Endothelial cell of umbilical vein (primary cell): ENCODE measurements around the gene FAAH. TPM values are rescaled to one million over a fixed set of nuclear protein-coding genes. Genes with fewer than 3 reads are reported as not detected.

ENCODE experiments used
- BruUV-seq: library from RNA; stranded (reverse); fragments of 400-500 nt; replicated peaks from 2 replicates; lab custom pipeline; 2021; lab: Mats Ljungman, UMichigan
- CTCF ChIA-PET: fragments of 300-600, 350-600 bp; sonication (Branson Sonifier 250); formaldehyde crosslinking; loops from one replicate; lab custom pipeline; 2021; ENCODE audit warnings: antibody characterized with exemption, inconsistent platforms; lab: Charles Lee
- POLR2A ChIA-PET: fragments of 300-600, 350-600 bp; sonication (Branson Sonifier 250); formaldehyde crosslinking; loops from one replicate; lab custom pipeline; 2021; ENCODE audit warnings: antibody characterized with exemption, inconsistent platforms; lab: Charles Lee
- DNase-seq: peaks from one replicate; pipeline ENCODE4 v3.0.0-alpha.2; 2011; ENCODE audit warnings: low read depth, low spot score
- FAIRE-seq: peaks from 2 replicates; lab custom pipeline; 2011; peaks lifted over from hg19 to GRCh38; lab: Jason Lieb, UNC
- H2AFZ ChIP-seq: 2 replicates; pipeline ENCODE4 v1.6.0; 2012; ENCODE audit warnings: low read depth, low read length, control low read depth, inconsistent platforms
- H3K27ac ChIP-seq: 2 replicates; pipeline ENCODE4 v1.5.1; 2011; ENCODE audit warnings: low read depth, mild to moderate bottlenecking, control low read depth, low read length, moderate library complexity; ENCODE audit not compliant: insufficient read depth
- H3K27me3 ChIP-seq, 2 experiments: 2 replicates each; pipeline versions ENCODE4 v1.6.0 to v1.6.1; 2011; ENCODE audit warnings: low read length in 2 of 2, mixed read lengths in 1 of 2; ENCODE audit not compliant: control insufficient read depth in 2 of 2, insufficient read depth in 2 of 2
- H3K36me3 ChIP-seq, 2 experiments: 2 replicates in 1 of 2; 3 replicates in 1 of 2; pipeline ENCODE4 v1.5.1; 2011; ENCODE audit warnings: low read length in 2 of 2, mild to moderate bottlenecking in 1 of 2, moderate library complexity in 1 of 2; ENCODE audit not compliant: control insufficient read depth in 2 of 2, insufficient read depth in 2 of 2; ENCODE audit errors: extremely low read depth in 1 of 2
- H3K4me1 ChIP-seq: 3 replicates; pipeline ENCODE4 v1.5.1; 2011; ENCODE audit warnings: mild to moderate bottlenecking, low read length; ENCODE audit not compliant: control insufficient read depth, insufficient read depth; ENCODE audit errors: extremely low read depth
- H3K4me2 ChIP-seq: 2 replicates; pipeline ENCODE4 v1.6.1; 2011; ENCODE audit warnings: low read length, control low read depth, mixed read lengths; ENCODE audit not compliant: insufficient read depth
- H3K4me3 ChIP-seq, 3 experiments: fragments of 200-600 bp in 1 of 3; sonication (generic), shearing (Covaris generic) in 1 of 3; replicated peaks in 1 of 3; 2 replicates each; pipeline ENCODE4 v1.5.1; 2011 to 2016; ENCODE audit warnings: control low read depth in 3 of 3, low read length in 3 of 3, mild to moderate bottlenecking in 2 of 3, inconsistent platforms in 1 of 3, low read depth in 1 of 3, moderate library complexity in 1 of 3; ENCODE audit not compliant: insufficient read depth in 1 of 3
- H3K79me2 ChIP-seq: 2 replicates; pipeline ENCODE4 v1.6.0; 2012; ENCODE audit warnings: low read length, inconsistent platforms; ENCODE audit not compliant: control insufficient read depth, insufficient read depth
- H3K9ac ChIP-seq: replicated peaks from 2 replicates; pipeline ENCODE3; 2011; ENCODE audit warnings: low read length, control low read depth; ENCODE audit not compliant: insufficient read depth; ENCODE audit errors: extremely low read depth
- H3K9me1 ChIP-seq: replicated peaks from 3 replicates; pipeline ENCODE4 v1.6.0; 2011; ENCODE audit warnings: mild to moderate bottlenecking, low read length; ENCODE audit not compliant: control insufficient read depth, insufficient read depth; ENCODE audit errors: extremely low read depth
- H3K9me3 ChIP-seq: replicated peaks from 2 replicates; pipeline ENCODE4 v1.5.1; 2012; ENCODE audit warnings: low read length, inconsistent platforms; ENCODE audit not compliant: control insufficient read depth, insufficient read depth
- H4K20me1 ChIP-seq: replicated peaks from 2 replicates; pipeline ENCODE3; 2011; ENCODE audit warnings: mild to moderate bottlenecking, low read length; ENCODE audit not compliant: control insufficient read depth, insufficient read depth; ENCODE audit errors: extremely low read depth
- EZH2 ChIP-seq: IDR thresholded peaks from 2 replicates; pipeline ENCODE4 v1.6.1; 2012; ENCODE audit warnings: borderline replicate concordance, low read depth, mild to moderate bottlenecking, moderate library complexity, low read length, inconsistent platforms; ENCODE audit not compliant: severe bottlenecking
- FOS ChIP-seq: IDR thresholded peaks from 2 replicates; pipeline ENCODE4 v1.6.1; 2011; ENCODE audit warnings: mild to moderate bottlenecking, low read length, moderate library complexity, borderline replicate concordance; ENCODE audit not compliant: insufficient read depth
- GATA2 ChIP-seq: IDR thresholded peaks from 2 replicates; pipeline ENCODE4 v1.7.0; 2011; ENCODE audit warnings: low read depth, mild to moderate bottlenecking, moderate library complexity, mixed read lengths, low read length; ENCODE audit not compliant: insufficient read length, insufficient read depth
- JUN ChIP-seq: IDR thresholded peaks from 2 replicates; pipeline ENCODE4 v1.6.1; 2011; ENCODE audit warnings: borderline replicate concordance, low read depth; ENCODE audit not compliant: insufficient read length, insufficient read depth
- MAX ChIP-seq: IDR thresholded peaks from 2 replicates; pipeline ENCODE4 v1.6.1; 2011; ENCODE audit not compliant: insufficient read depth, insufficient read length
- MYC ChIP-seq: IDR thresholded peaks from one replicate; pipeline ENCODE4 v1.6.1; 2011; ENCODE audit warnings: mild to moderate bottlenecking, low read depth, low read length
- POLR2A ChIP-seq: IDR thresholded peaks from 2 replicates; pipeline ENCODE4 v1.6.1; 2012; ENCODE audit warnings: low read depth, mild to moderate bottlenecking, control low read depth, low read length
- POLR2AphosphoS5 ChIP-seq: IDR thresholded peaks from 2 replicates; pipeline ENCODE4 v1.6.1; 2012; ENCODE audit warnings: low read depth, mild to moderate bottlenecking, control low read depth, low read length, moderate library complexity; ENCODE audit not compliant: insufficient read depth
- dilution Hi-C: fragments of 300-500 bp; cut with MboI; formaldehyde crosslinking; loops from one replicate; pipeline ENCODE4 v1.15.0; 2019; ENCODE audit warnings: low sequenced_read_pairs; ENCODE audit not compliant: extremely low pct_ligation_motif_present
- intact Hi-C: fragments of 100-400 bp; cut with micrococcal nuclease; formaldehyde crosslinking; loops from one replicate; pipeline ENCODE4 v1.10.0; 2022
- polyA plus RNA-seq, 4 experiments: library from polyadenylated mRNA; depleted of rRNA in 3 of 4; stranded (reverse) in 3 of 4; unstranded in 1 of 4; fragments of >200 nt; gene quantifications; 2 replicates each; pipeline versions ENCODE4 v1.2.1 to v1.2.3, GENCODE V29; 2011 to 2012; ENCODE audit warnings: missing spikeins in 1 of 4
- total RNA-seq: library from RNA; stranded (reverse); gene quantifications from 2 replicates; pipeline ENCODE4 v1.2.3, GENCODE V29; 2021
- TF ChIP-seq, protein P1 (sequence below), 2 donors: IDR thresholded peaks; 1 replicate in 1 of 2; 2 replicates in 1 of 2; pipeline ENCODE4 v1.5.1; 2011; ENCODE audit warnings: low read length in 2 of 2, mild to moderate bottlenecking in 2 of 2, moderate library complexity in 2 of 2, control low read depth in 1 of 2, inconsistent platforms in 1 of 2, low read depth in 1 of 2; ENCODE audit not compliant: insufficient read depth in 1 of 2; ENCODE audit errors: extremely low read depth in 1 of 2

Gene FAAH
- total and polyA plus RNA-seq, 2 donors (not counting 3 experiments of a cell fraction or from before 2014, with no cell fraction given): 0.47 to 1.5 TPM

GRCh38 chr1:46461017-46461808 lies 67.1 kb downstream of the FAAH start:
- Histone ChIP-seq H3K4me2 (no peak overlapping the region), H3K27ac (no peak overlapping the region), H2AFZ (no peak overlapping the region), H3K9me3 (no peaks in the 10 kb centered on the region), H3K4me3 (no peak overlapping the region), H4K20me1 (no peaks in the 10 kb centered on the region), H3K79me2 (no peaks in the 10 kb centered on the region), H3K27me3 (peaks cover 17 to 34% of the 10 kb centered on the region in 2 experiments), H3K9me1 (no peaks in the 10 kb centered on the region), H3K9ac (no peak overlapping the region), H3K4me1 (no peaks in the 10 kb centered on the region), H3K36me3 (no peaks in the 10 kb centered on the region)
- ChIA-PET POLR2A (no interaction called here), CTCF (interaction anchor here (1.4 to 5.8 kb wide), 2 partner anchors 10 to 14 kb away, joined by 5 to 29 read pairs; no protein-coding TSS in a partner anchor)
- TF ChIP-seq MAX (no peak), FOS (no peak), GATA2 (no peak), MYC (no peak), POLR2AphosphoS5 (no peak), JUN (no peak), EZH2 (no peak), POLR2A (no peak)
- TF ChIP-seq, protein P1, sequence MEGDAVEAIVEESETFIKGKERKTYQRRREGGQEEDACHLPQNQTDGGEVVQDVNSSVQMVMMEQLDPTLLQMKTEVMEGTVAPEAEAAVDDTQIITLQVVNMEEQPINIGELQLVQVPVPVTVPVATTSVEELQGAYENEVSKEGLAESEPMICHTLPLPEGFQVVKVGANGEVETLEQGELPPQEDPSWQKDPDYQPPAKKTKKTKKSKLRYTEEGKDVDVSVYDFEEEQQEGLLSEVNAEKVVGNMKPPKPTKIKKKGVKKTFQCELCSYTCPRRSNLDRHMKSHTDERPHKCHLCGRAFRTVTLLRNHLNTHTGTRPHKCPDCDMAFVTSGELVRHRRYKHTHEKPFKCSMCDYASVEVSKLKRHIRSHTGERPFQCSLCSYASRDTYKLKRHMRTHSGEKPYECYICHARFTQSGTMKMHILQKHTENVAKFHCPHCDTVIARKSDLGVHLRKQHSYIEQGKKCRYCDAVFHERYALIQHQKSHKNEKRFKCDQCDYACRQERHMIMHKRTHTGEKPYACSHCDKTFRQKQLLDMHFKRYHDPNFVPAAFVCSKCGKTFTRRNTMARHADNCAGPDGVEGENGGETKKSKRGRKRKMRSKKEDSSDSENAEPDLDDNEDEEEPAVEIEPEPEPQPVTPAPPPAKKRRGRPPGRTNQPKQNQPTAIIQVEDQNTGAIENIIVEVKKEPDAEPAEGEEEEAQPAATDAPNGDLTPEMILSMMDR (IDR thresholded peaks at IDR 0.05; ENCODE audit: extremely low read depth in 1 of 2, insufficient read depth in 1 of 2, low read depth in 1 of 2, low read length in 2 of 2): no peak
- intact Hi-C loops (no loop called here), dilution Hi-C loops (no loop called here)
- BruUV-seq: no TSS peak
- DNase-seq (no peak), FAIRE-seq (no peak)
